ENCODE measurements around the gene SYPL1.

The SYPL1 gene

GRCh38 chr7:106047184-106047583, 64.9 kb downstream of the SYPL1 start:
- peaks cover 63% of the 10 kb centered on the region for H3K4me1 ChIP-seq (ENCODE audit: control insufficient read depth, low read length)

DNA sequence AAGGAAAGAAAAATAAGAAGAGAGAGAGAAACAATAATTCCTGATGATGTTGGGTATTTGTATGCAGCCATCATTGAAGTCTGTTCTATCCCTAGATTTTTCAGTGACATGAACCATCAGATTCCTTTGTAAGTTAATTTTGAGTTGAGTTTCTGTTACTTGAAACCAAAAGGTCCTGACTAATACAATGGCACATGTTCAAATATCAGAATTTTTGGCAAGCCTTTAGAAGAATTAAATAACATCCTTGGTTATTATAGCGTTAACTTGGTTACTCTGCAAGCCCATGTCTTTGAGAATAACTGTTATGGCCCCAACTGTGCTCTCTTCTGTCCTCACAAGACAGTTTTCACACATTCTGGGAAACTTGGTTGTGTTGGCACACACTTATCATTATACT, 66.5 kb downstream of the SYPL1 start:
- Histone ChIP-seq H3K4me3 (ENCODE audit: low read length) (no peak overlapping the region), H3F3A (ENCODE audit: control insufficient read depth, insufficient read depth) (peaks cover 8% of the 10 kb centered on the region), H3K27ac (ENCODE audit: low read depth, low read length) (no peak overlapping the region), H3K27me3 (ENCODE audit: control insufficient read depth, low read length) (no peaks in the 10 kb centered on the region), H3K9me2 (replicated peaks; ENCODE audit: control insufficient read depth, low read length) (no peaks in the 10 kb centered on the region), H3K4me2 (ENCODE audit: low read length) (no peak overlapping the region), H3K79me2 (ENCODE audit: control insufficient read depth, low read length) (no peaks in the 10 kb centered on the region), H3K36me3 (ENCODE audit: control insufficient read depth, low read length) (no peaks in the 10 kb centered on the region), H3K9me3 (ENCODE audit: control insufficient read depth, insufficient read depth, low read length) (no peaks in the 10 kb centered on the region), H4K20me1 (ENCODE audit: control insufficient read depth, insufficient read depth, low read depth, low read length) (no peaks in the 10 kb centered on the region), H3K4me1 (ENCODE audit: control insufficient read depth, low read length) (peaks cover 56% of the 10 kb centered on the region)
- TF ChIP-seq CTCF (IDR thresholded peaks at IDR 0.05; ENCODE audit: low read depth, low read length, poor library complexity, severe bottlenecking) (no peak), EZH2phosphoT487 (IDR thresholded peaks at IDR 0.05; ENCODE audit: borderline replicate concordance, low read length) (no peak)

More at GRCh38 chr7:106047184-106047583, 64.9 kb downstream of the SYPL1 start:
- TF ChIP-seq EZH2phosphoT487 (IDR thresholded peaks at IDR 0.05; ENCODE audit: borderline replicate concordance, low read length) (no peak), CTCF (IDR thresholded peaks at IDR 0.05; ENCODE audit: low read depth, low read length, poor library complexity, severe bottlenecking) (no peak)
- no peak overlapping the region for H3K27ac ChIP-seq (ENCODE audit: low read depth, low read length)
- peaks cover 11% of the 10 kb centered on the region for H3F3A ChIP-seq (ENCODE audit: control insufficient read depth, insufficient read depth)
- H3K9me2 ChIP-seq (replicated peaks; ENCODE audit: control insufficient read depth, low read length) = no peaks in the 10 kb centered on the region
- H4K20me1 ChIP-seq (ENCODE audit: control insufficient read depth, insufficient read depth, low read depth, low read length) = no peaks in the 10 kb centered on the region
- H3K79me2 ChIP-seq (ENCODE audit: control insufficient read depth, low read length) = no peaks in the 10 kb centered on the region
- H3K4me2 ChIP-seq (ENCODE audit: low read length) = no peak overlapping the region
- H3K9me3 ChIP-seq (ENCODE audit: control insufficient read depth, insufficient read depth, low read length) = peaks cover 9% of the 10 kb centered on the region; the same call in 1 of the 2 replicates
- no peak overlapping the region for H3K4me3 ChIP-seq (ENCODE audit: low read length)
- H3K36me3 ChIP-seq (ENCODE audit: control insufficient read depth, low read length) = peaks cover 3% of the 10 kb centered on the region; the same call in 1 of the 2 replicates
- H3K27me3 ChIP-seq (ENCODE audit: control insufficient read depth, low read length) = no peaks in the 10 kb centered on the region

GRCh38 chr7:106045139-106045538, 67.0 kb downstream of the SYPL1 start:
- TF ChIP-seq CTCF (IDR thresholded peaks at IDR 0.05; ENCODE audit: low read depth, low read length, poor library complexity, severe bottlenecking) = no peak
- no peak for TF ChIP-seq EZH2phosphoT487 (IDR thresholded peaks at IDR 0.05; ENCODE audit: borderline replicate concordance, low read length)
- Histone ChIP-seq H3K27me3 (ENCODE audit: control insufficient read depth, low read length) (no peaks in the 10 kb centered on the region), H3K4me1 (ENCODE audit: control insufficient read depth, low read length) (peaks cover 52% of the 10 kb centered on the region), H3K9me3 (ENCODE audit: control insufficient read depth, insufficient read depth, low read length) (no peaks in the 10 kb centered on the region), H3K4me2 (ENCODE audit: low read length) (no peak overlapping the region), H3F3A (ENCODE audit: control insufficient read depth, insufficient read depth) (peaks cover 8% of the 10 kb centered on the region), H3K4me3 (ENCODE audit: low read length) (no peak overlapping the region), H4K20me1 (ENCODE audit: control insufficient read depth, insufficient read depth, low read depth, low read length) (no peaks in the 10 kb centered on the region), H3K9me2 (replicated peaks; ENCODE audit: control insufficient read depth, low read length) (no peaks in the 10 kb centered on the region), H3K36me3 (ENCODE audit: control insufficient read depth, low read length) (no peaks in the 10 kb centered on the region), H3K27ac (ENCODE audit: low read depth, low read length) (no peak overlapping the region), H3K79me2 (ENCODE audit: control insufficient read depth, low read length) (no peaks in the 10 kb centered on the region)

All from DOHH2 (cell line).